ENCODE data around the gene MTFR1L. TPM values are rescaled to one million over a fixed set of nuclear protein-coding genes. Genes with fewer than 3 reads are reported as not detected.

The MTFR1L gene
- total and polyA plus RNA-seq, 2 donors from 2014 or later, result 66.6 to 108 TPM

GRCh38 chr1:25871704-25872494 lies 52.1 kb downstream of the MTFR1L start:
- Histone ChIP-seq H3K4me3 (ENCODE audit: low read length in 3 of 3) (peak overlapping the region in 1 of 3 donors; percentile 38), H3K27me3 (ENCODE audit: control insufficient read depth, insufficient read depth, low read length) (no peaks in the 10 kb centered on the region), H3K9ac (ENCODE audit: low read length in 3 of 3) (peak overlapping the region in 1 of 3 donors; percentile 37), H3K36me3 (ENCODE audit: control insufficient read depth in 2 of 3, insufficient read depth in 3 of 3, low read length in 3 of 3) (no peaks in the 10 kb centered on the region), H3K4me1 (ENCODE audit: control insufficient read depth in 2 of 3, insufficient read depth in 2 of 3, low read depth in 1 of 3, low read length in 3 of 3) (peaks cover 0 to 66% (median 41%) of the 10 kb centered on the region in 3 donors), H3K27ac (ENCODE audit: low read depth in 2 of 2, low read length in 2 of 2) (peak overlapping the region; percentile 77 to 86), H3K9me3 (ENCODE audit: control insufficient read depth in 2 of 3, insufficient read depth in 1 of 3, low read length in 3 of 3) (no peaks in the 10 kb centered on the region)
- no peak for FAIRE-seq
- peak in 1 of 5 donors; percentile 21 for DNase-seq
- intact Hi-C loops (cut with DNase I), result no loop called here
- no peak for TF ChIP-seq CTCF (IDR thresholded peaks at IDR 0.05; ENCODE audit: borderline replicate concordance, extremely low read depth, insufficient read depth)

DNA sequence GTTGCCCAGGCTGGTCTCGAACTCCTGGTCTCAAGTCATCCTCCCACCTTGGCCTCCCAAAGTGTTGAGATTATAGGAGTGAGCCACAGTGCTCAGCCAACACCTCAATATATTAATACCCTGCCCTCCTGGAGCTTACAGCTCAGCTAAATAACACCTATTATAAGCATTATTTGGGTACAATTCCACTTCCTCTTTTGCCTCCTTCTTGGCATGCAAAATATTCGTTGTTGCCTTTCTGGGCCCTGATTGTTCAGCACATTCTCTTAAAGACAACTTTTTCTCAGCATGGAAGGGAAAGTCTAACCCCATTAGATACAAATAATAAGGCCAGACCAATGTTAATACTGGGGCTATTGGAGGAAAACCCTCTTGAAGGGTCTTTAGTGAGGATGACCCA lies 53.0 kb downstream of the MTFR1L start:
- no peaks in the 10 kb centered on the region for H3K9me3 ChIP-seq (ENCODE audit: control insufficient read depth in 2 of 3, insufficient read depth in 1 of 3, low read length in 3 of 3)
- no peak for TF ChIP-seq CTCF (IDR thresholded peaks at IDR 0.05; ENCODE audit: borderline replicate concordance, extremely low read depth, insufficient read depth)
- H3K9ac ChIP-seq (ENCODE audit: low read length in 3 of 3), result no peak overlapping the region
- H3K27me3 ChIP-seq (ENCODE audit: control insufficient read depth, insufficient read depth, low read length), result no peaks in the 10 kb centered on the region
- H3K36me3 ChIP-seq (ENCODE audit: control insufficient read depth in 2 of 3, insufficient read depth in 3 of 3, low read length in 3 of 3), result no peaks in the 10 kb centered on the region
- peak overlapping the region; percentile 37 to 47 for H3K27ac ChIP-seq (ENCODE audit: low read depth in 2 of 2, low read length in 2 of 2)
- DNase-seq (peak in 1 of 5 donors; percentile 16), FAIRE-seq (no peak)
- peak overlapping the region in 2 of 3 donors; percentile 26 to 32 for H3K4me3 ChIP-seq (ENCODE audit: low read length in 3 of 3)
- intact Hi-C loops (cut with DNase I), result no loop called here
- peaks cover 0 to 62% (median 39%) of the 10 kb centered on the region in 3 donors for H3K4me1 ChIP-seq (ENCODE audit: control insufficient read depth in 2 of 3, insufficient read depth in 2 of 3, low read depth in 1 of 3, low read length in 3 of 3)

GRCh38 chr1:25873120-25873519 lies 53.4 kb downstream of the MTFR1L start:
- TF ChIP-seq CTCF (IDR thresholded peaks at IDR 0.05; ENCODE audit: borderline replicate concordance, extremely low read depth, insufficient read depth), result no peak
- Histone ChIP-seq H3K27ac (ENCODE audit: low read depth in 2 of 2, low read length in 2 of 2) (peak overlapping the region; percentile 37 to 47), H3K27me3 (ENCODE audit: control insufficient read depth, insufficient read depth, low read length) (no peaks in the 10 kb centered on the region), H3K9me3 (ENCODE audit: control insufficient read depth in 2 of 3, insufficient read depth in 1 of 3, low read length in 3 of 3) (no peaks in the 10 kb centered on the region), H3K4me1 (ENCODE audit: control insufficient read depth in 2 of 3, insufficient read depth in 2 of 3, low read depth in 1 of 3, low read length in 3 of 3) (peaks cover 0 to 58% (median 35%) of the 10 kb centered on the region in 3 donors), H3K4me3 (ENCODE audit: low read length in 3 of 3) (peak overlapping the region in 1 of 3 donors; percentile 26), H3K36me3 (ENCODE audit: control insufficient read depth in 2 of 3, insufficient read depth in 3 of 3, low read length in 3 of 3) (no peaks in the 10 kb centered on the region), H3K9ac (ENCODE audit: low read length in 3 of 3) (no peak overlapping the region)
- DNase-seq (peak in 1 of 5 donors; percentile 33), FAIRE-seq (no peak)
- intact Hi-C loops (cut with DNase I), result no loop called here

Data from kidney (tissue), 14 donors.